ENCODE results near the gene AGMAT.

DNA sequence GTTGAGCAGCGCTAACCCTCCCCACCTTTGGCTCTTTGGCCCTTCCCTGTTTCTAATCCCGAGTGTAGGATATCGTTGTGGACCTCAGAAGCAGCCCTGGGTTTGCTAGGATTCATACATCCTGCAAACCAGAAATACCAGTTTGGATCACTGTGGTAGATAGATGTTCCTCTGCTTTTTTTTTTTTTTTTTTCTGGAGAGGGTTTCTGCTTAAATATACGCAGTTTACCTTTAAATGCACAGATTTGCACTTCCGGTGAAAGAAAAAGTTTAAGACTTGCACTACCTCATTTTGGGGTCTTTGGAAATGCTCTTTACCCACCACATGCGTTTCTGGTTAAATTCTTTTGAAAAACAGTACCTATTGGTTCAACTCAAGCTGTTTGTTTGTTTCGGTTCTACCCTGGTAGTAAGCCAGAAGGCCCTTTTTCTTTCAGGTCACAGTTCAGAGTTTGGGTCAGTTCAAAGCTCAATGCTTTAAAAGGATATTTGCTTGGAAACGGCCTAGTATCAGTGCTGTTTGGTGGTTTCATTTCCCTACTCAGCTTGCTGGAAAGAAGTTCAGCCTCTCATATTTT is 33.3 kb upstream of the AGMAT start:
- TF ChIP-seq, protein P1, sequence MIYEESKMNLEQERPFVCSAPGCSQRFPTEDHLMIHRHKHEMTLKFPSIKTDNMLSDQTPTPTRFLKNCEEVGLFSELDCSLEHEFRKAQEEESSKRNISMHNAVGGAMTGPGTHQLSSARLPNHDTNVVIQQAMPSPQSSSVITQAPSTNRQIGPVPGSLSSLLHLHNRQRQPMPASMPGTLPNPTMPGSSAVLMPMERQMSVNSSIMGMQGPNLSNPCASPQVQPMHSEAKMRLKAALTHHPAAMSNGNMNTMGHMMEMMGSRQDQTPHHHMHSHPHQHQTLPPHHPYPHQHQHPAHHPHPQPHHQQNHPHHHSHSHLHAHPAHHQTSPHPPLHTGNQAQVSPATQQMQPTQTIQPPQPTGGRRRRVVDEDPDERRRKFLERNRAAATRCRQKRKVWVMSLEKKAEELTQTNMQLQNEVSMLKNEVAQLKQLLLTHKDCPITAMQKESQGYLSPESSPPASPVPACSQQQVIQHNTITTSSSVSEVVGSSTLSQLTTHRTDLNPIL (CRISPR knock-in tag; IDR thresholded peaks at IDR 0.05; ENCODE audit: low read depth): no peak
- TF ChIP-seq ISL1 (CRISPR knock-in tag; IDR thresholded peaks at IDR 0.05) (no peak), RARB (CRISPR knock-in tag; IDR thresholded peaks at IDR 0.05) (no peak), ZFP30 (CRISPR knock-in tag; IDR thresholded peaks at IDR 0.05) (no peak)
- TF ChIP-seq, protein P2, sequence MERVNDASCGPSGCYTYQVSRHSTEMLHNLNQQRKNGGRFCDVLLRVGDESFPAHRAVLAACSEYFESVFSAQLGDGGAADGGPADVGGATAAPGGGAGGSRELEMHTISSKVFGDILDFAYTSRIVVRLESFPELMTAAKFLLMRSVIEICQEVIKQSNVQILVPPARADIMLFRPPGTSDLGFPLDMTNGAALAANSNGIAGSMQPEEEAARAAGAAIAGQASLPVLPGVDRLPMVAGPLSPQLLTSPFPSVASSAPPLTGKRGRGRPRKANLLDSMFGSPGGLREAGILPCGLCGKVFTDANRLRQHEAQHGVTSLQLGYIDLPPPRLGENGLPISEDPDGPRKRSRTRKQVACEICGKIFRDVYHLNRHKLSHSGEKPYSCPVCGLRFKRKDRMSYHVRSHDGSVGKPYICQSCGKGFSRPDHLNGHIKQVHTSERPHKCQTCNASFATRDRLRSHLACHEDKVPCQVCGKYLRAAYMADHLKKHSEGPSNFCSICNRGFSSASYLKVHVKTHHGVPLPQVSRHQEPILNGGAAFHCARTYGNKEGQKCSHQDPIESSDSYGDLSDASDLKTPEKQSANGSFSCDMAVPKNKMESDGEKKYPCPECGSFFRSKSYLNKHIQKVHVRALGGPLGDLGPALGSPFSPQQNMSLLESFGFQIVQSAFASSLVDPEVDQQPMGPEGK (CRISPR knock-in tag; IDR thresholded peaks at IDR 0.05; ENCODE audit: borderline replicate concordance): no peak

Data from SK-N-SH treated with all-trans-retinoic acid at 6 μM for 48 hours (cell line).